Measurements from ENCODE around the gene TBX10. TPM values are rescaled to one million over a fixed set of nuclear protein-coding genes. Genes with fewer than 3 reads are reported as not detected.

Gene TBX10
- total RNA-seq, 1 experiment from 2014 or later, result not detected

DNA sequence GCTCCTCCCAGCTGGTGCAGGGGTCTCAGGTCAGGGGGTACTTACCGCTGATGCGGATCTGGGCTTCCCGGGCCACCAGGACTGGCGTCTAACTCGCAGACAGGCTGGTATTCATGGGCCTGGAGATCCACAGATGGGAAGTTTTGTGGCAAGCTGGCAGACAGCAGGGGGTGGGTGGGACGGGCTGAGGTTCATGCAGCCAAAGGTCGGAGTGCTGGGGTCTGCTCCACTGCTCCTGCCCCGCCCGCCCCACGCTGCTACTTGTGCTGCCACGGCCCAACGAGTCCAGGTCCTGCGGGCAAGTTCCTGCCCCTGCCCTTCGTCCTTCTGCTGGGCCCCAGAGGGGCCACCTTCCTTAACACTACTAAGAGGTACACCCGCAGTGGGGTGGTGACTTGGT, 7.9 kb upstream of the TBX10 start:
- H3K27me3 ChIP-seq (ENCODE audit: insufficient read depth, low read length), result no peaks in the 10 kb centered on the region
- H3K36me3 ChIP-seq (ENCODE audit: control insufficient read depth in 1 of 2, insufficient read depth in 2 of 2, low read length in 2 of 2), result no peaks in the 10 kb centered on the region
- no peak for DNase-seq (ENCODE audit: low read depth, low spot score)
- no TSS peak for BruUV-seq (replicated peaks)
- ChIA-PET POLR2A (no interaction called here), RAD21 (ENCODE audit: low non-redundant PET in 1 of 2, low total read pairs in 2 of 2, uncharacterized antibody in 2 of 2, unreplicated experiment in 2 of 2) (no interaction called here), CTCF (interaction anchor here (2.0 kb wide), 1 partner anchor 12 kb away, joined by 10 read pairs; no protein-coding TSS in a partner anchor)
- no peaks in the 10 kb centered on the region for H3K79me2 ChIP-seq (ENCODE audit: insufficient read depth, low read length)
- no peak overlapping the region for H3K9ac ChIP-seq (ENCODE audit: low read length)
- H3K9me3 ChIP-seq (ENCODE audit: control insufficient read depth in 1 of 2, insufficient read depth in 1 of 2, low read depth in 1 of 2, low read length in 2 of 2), result no peaks in the 10 kb centered on the region; a peak in 2 of 4 replicates
- TF ChIP-seq CBX3 (IDR thresholded peaks at IDR 0.05; ENCODE audit: low read depth), result no peak
- TF ChIP-seq FOSL1 (IDR thresholded peaks at IDR 0.05; ENCODE audit: low read depth), result no peak
- TF ChIP-seq, protein P1, sequence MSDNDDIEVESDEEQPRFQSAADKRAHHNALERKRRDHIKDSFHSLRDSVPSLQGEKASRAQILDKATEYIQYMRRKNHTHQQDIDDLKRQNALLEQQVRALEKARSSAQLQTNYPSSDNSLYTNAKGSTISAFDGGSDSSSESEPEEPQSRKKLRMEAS (IDR thresholded peaks at IDR 0.05), result no peak
- TF ChIP-seq SRF (IDR thresholded peaks at IDR 0.05; ENCODE audit: low read depth), result no peak
- TF ChIP-seq TCF7L2 (IDR thresholded peaks at IDR 0.05; ENCODE audit: borderline replicate concordance, extremely low read depth, insufficient read depth, insufficient read length), result no peak
- TF ChIP-seq EZH2 (IDR thresholded peaks at IDR 0.05), result no peak
- no peak for TF ChIP-seq YY1 (IDR thresholded peaks at IDR 0.05; ENCODE audit: extremely low read depth, insufficient replicate concordance, low read depth, low read length)
- no peak for ATAC-seq
- H3K9me2 ChIP-seq (ENCODE audit: insufficient read depth), result no peaks in the 10 kb centered on the region
- no peak overlapping the region for H2AFZ ChIP-seq (ENCODE audit: low read depth, low read length, poor library complexity, severe bottlenecking)
- intact Hi-C loops (cut with micrococcal nuclease), result loop anchor here (10.0 kb wide), 1 partner anchor 157 kb away; no protein-coding TSS in a partner anchor
- H3K4me1 ChIP-seq (ENCODE audit: control insufficient read depth in 1 of 2, insufficient read depth in 2 of 2, low read length in 2 of 2), result peaks cover 2 to 17% of the 10 kb centered on the region in 2 experiments; a peak in 3 of 4 replicates
- H3K4me2 ChIP-seq (ENCODE audit: low read length), result no peak overlapping the region
- H4K20me1 ChIP-seq (ENCODE audit: insufficient read depth), result no peaks in the 10 kb centered on the region
- H3K4me3 ChIP-seq (replicated peaks in 1 of 2; ENCODE audit: low read depth in 1 of 2, low read length in 2 of 2), result no peak overlapping the region
- H3K27ac ChIP-seq (ENCODE audit: low read depth, low read length), result no peak overlapping the region

DNA sequence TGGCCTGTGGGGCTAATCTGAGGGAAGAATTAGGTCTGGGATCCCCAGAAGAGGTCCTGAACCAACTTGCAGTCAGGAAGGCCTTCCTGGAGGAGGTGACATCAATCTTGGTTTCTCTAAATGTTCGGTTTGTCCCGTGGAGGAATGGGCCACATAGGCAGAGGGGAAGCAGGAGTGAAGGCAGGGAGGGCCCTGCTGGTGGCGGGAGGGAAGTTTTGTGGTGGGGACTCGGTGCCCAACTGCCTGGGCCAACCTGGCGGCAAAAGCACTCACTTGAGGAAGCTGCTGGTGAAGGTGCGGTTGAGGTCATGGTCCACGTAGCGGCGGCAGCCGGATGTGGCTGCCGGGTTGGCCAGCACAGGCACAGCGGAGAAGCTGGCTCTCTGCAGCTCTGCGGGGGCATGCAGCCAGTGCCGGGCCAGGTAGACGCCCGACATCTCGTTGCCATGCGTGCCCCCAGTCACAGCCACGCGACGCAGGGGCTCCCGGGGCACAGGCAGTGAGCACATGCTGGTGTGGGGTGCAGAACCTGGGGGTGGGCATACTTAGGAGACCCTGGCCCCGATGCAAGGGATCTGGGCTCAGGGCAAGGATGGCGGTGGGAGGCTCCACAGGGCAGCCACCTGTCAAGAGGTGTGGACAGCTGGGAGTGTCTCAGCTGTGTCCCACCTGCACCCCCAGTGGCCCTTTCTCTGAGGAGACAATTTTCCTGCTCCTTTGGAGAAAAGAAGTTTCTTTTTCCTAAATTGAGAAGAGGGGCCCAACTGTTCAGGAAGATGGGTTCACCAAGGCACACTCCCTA, 7.2 kb upstream of the TBX10 start:
- Histone ChIP-seq H3K9ac (ENCODE audit: low read length) (no peak overlapping the region), H3K9me2 (ENCODE audit: insufficient read depth) (no peaks in the 10 kb centered on the region), H3K27ac (ENCODE audit: low read depth, low read length) (no peak overlapping the region), H3K4me1 (ENCODE audit: control insufficient read depth in 1 of 2, insufficient read depth in 2 of 2, low read length in 2 of 2) (peaks cover 2 to 17% of the 10 kb centered on the region in 2 experiments; a peak in 3 of 4 replicates), H3K4me2 (ENCODE audit: low read length) (no peak overlapping the region), H3K36me3 (ENCODE audit: control insufficient read depth in 1 of 2, insufficient read depth in 2 of 2, low read length in 2 of 2) (no peaks in the 10 kb centered on the region), H2AFZ (ENCODE audit: low read depth, low read length, poor library complexity, severe bottlenecking) (no peak overlapping the region), H3K4me3 (replicated peaks in 1 of 2; ENCODE audit: low read depth in 1 of 2, low read length in 2 of 2) (no peak overlapping the region), H4K20me1 (ENCODE audit: insufficient read depth) (no peaks in the 10 kb centered on the region), H3K79me2 (ENCODE audit: insufficient read depth, low read length) (no peaks in the 10 kb centered on the region), H3K27me3 (ENCODE audit: insufficient read depth, low read length) (no peaks in the 10 kb centered on the region), H3K9me3 (ENCODE audit: control insufficient read depth in 1 of 2, insufficient read depth in 1 of 2, low read depth in 1 of 2, low read length in 2 of 2) (no peaks in the 10 kb centered on the region; a peak in 2 of 4 replicates)
- intact Hi-C loops (cut with micrococcal nuclease), result loop anchor here (10.0 kb wide), 1 partner anchor 158 kb away; no protein-coding TSS in a partner anchor
- ChIA-PET CTCF (interaction anchor here (0.9 to 2.5 kb wide), 2 partner anchors 13 to 17 kb away, joined by 3 to 10 read pairs; partner anchors contain the start of gene NUDT8), RAD21 (ENCODE audit: low non-redundant PET in 1 of 2, low total read pairs in 2 of 2, uncharacterized antibody in 2 of 2, unreplicated experiment in 2 of 2) (no interaction called here), POLR2A (no interaction called here)
- no TSS peak for BruUV-seq (replicated peaks)
- ATAC-seq, result no peak
- DNase-seq (ENCODE audit: low read depth, low spot score), result no peak
- TF ChIP-seq SRF (IDR thresholded peaks at IDR 0.05; ENCODE audit: low read depth), result no peak
- no peak for TF ChIP-seq POLR2AphosphoS5 (IDR thresholded peaks at IDR 0.05; ENCODE audit: low read depth, low read length)
- TF ChIP-seq ZNF274 (IDR thresholded peaks at IDR 0.05; ENCODE audit: low read depth, low read length), result no peak
- TF ChIP-seq, protein P2, sequence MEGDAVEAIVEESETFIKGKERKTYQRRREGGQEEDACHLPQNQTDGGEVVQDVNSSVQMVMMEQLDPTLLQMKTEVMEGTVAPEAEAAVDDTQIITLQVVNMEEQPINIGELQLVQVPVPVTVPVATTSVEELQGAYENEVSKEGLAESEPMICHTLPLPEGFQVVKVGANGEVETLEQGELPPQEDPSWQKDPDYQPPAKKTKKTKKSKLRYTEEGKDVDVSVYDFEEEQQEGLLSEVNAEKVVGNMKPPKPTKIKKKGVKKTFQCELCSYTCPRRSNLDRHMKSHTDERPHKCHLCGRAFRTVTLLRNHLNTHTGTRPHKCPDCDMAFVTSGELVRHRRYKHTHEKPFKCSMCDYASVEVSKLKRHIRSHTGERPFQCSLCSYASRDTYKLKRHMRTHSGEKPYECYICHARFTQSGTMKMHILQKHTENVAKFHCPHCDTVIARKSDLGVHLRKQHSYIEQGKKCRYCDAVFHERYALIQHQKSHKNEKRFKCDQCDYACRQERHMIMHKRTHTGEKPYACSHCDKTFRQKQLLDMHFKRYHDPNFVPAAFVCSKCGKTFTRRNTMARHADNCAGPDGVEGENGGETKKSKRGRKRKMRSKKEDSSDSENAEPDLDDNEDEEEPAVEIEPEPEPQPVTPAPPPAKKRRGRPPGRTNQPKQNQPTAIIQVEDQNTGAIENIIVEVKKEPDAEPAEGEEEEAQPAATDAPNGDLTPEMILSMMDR (IDR thresholded peaks at IDR 0.05 in 2 of 3, conservative IDR thresholded peaks at IDR 0.05 in 1 of 3; ENCODE audit: borderline replicate concordance in 1 of 3, insufficient read depth in 1 of 3, low read depth in 2 of 3, low read length in 2 of 3), result no peak
- TF ChIP-seq CEBPB (IDR thresholded peaks at IDR 0.05; ENCODE audit: low read depth), result no peak
- no peak for TF ChIP-seq SIN3A (IDR thresholded peaks at IDR 0.05; ENCODE audit: low read depth)
- TF ChIP-seq ELF1 (IDR thresholded peaks at IDR 0.05; ENCODE audit: borderline replicate concordance, low read depth), result no peak
- TF ChIP-seq, protein P3, sequence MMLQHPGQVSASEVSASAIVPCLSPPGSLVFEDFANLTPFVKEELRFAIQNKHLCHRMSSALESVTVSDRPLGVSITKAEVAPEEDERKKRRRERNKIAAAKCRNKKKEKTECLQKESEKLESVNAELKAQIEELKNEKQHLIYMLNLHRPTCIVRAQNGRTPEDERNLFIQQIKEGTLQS (IDR thresholded peaks at IDR 0.05), result no peak
- TF ChIP-seq YY1 (IDR thresholded peaks at IDR 0.05; ENCODE audit: extremely low read depth, insufficient replicate concordance, low read depth, low read length), result no peak

All from HCT116 (cell line).